ENCODE measurements around the gene TMPRSS4. TPM values are rescaled to one million over a fixed set of nuclear protein-coding genes. Genes with fewer than 3 reads are reported as not detected.

Gene TMPRSS4
- total RNA-seq, 6 experiments from 2014 or later: 0.35 to 0.51 TPM; not detected in 4

GRCh38 chr11:118081241-118081958 is 4.5 kb downstream of the TMPRSS4 start:
- intact Hi-C loops (cut with DNase I): no loop called here
- no peaks in the 10 kb centered on the region for H3K4me1 ChIP-seq
- no peak for TF ChIP-seq POLR2A (IDR thresholded peaks at IDR 0.05)
- TF ChIP-seq CTCF (IDR thresholded peaks at IDR 0.05): no peak
- H3K4me3 ChIP-seq: no peak overlapping the region
- ATAC-seq: no peak
- H3K36me3 ChIP-seq: no peaks in the 10 kb centered on the region
- no peaks in the 10 kb centered on the region for H3K27me3 ChIP-seq
- WGBS (ENCODE audit: insufficient coverage, low coverage, low lambda C conversion rate, missing lambda C conversion rate): 38% methylated on average over 6 of the region's 18 CpGs
- H3K9me3 ChIP-seq: no peaks in the 10 kb centered on the region
- no peak for DNase-seq
- no peak overlapping the region for H3K27ac ChIP-seq

GRCh38 chr11:118082880-118083552 is 6.1 kb downstream of the TMPRSS4 start:
- DNase-seq (no peak), ATAC-seq (peak in 3 of 4 donors; percentile 22 to 46 (median 31))
- intact Hi-C loops (cut with DNase I): no loop called here
- Histone ChIP-seq H3K27ac (no peak overlapping the region), H3K36me3 (no peaks in the 10 kb centered on the region), H3K9me3 (no peaks in the 10 kb centered on the region), H3K27me3 (no peaks in the 10 kb centered on the region), H3K4me3 (no peak overlapping the region), H3K4me1 (no peaks in the 10 kb centered on the region)
- no peak for TF ChIP-seq CTCF (IDR thresholded peaks at IDR 0.05)
- TF ChIP-seq POLR2A (IDR thresholded peaks at IDR 0.05): no peak
- WGBS (ENCODE audit: insufficient coverage, low coverage, low lambda C conversion rate, missing lambda C conversion rate): 32% methylated on average over 18 of the region's 21 CpGs

GRCh38 chr11:118084247-118084646 is 7.4 kb downstream of the TMPRSS4 start:
- H3K36me3 ChIP-seq: no peaks in the 10 kb centered on the region
- no peak for TF ChIP-seq CTCF (IDR thresholded peaks at IDR 0.05)
- TF ChIP-seq POLR2A (IDR thresholded peaks at IDR 0.05): no peak
- no peaks in the 10 kb centered on the region for H3K4me1 ChIP-seq
- peak; percentile 37 to 61 (median 43) for ATAC-seq
- H3K27ac ChIP-seq: no peak overlapping the region
- no peak for DNase-seq
- H3K27me3 ChIP-seq: no peaks in the 10 kb centered on the region
- H3K9me3 ChIP-seq: no peaks in the 10 kb centered on the region
- intact Hi-C loops (cut with DNase I): no loop called here
- H3K4me3 ChIP-seq: no peak overlapping the region
- whole genome bisulfite sequencing (ENCODE audit: insufficient coverage, low coverage, low lambda C conversion rate, missing lambda C conversion rate): 13% methylated on average over 4 of the region's 4 CpGs

- no peak for ATAC-seq
- H3K36me3 ChIP-seq: no peaks in the 10 kb centered on the region
These were observed 7.8 kb downstream of the TMPRSS4 start for GRCh38 chr11:118084656-118085055.

More at GRCh38 chr11:118084656-118085055, 7.8 kb downstream of the TMPRSS4 start:
- H3K9me3 ChIP-seq: no peaks in the 10 kb centered on the region
- H3K4me3 ChIP-seq: no peak overlapping the region
- no peaks in the 10 kb centered on the region for H3K27me3 ChIP-seq
- intact Hi-C loops (cut with DNase I): no loop called here
- DNase-seq: no peak
- no peak for TF ChIP-seq POLR2A (IDR thresholded peaks at IDR 0.05)
- no peak for TF ChIP-seq CTCF (IDR thresholded peaks at IDR 0.05)
- no peaks in the 10 kb centered on the region for H3K4me1 ChIP-seq
- H3K27ac ChIP-seq: no peak overlapping the region

Measured in right lobe of liver (tissue), 6 donors.